HL-60/S4 treated with phorbol 12-myristate 13-acetate at 8.2 ng/mL for 4 days and 3 days (cell line): ENCODE data around the gene SUPT20HL1.
"Not testable (repeated sequence)": the region's sequence is repeated elsewhere in the genome, so short reads cannot be mapped to it uniquely, and the experiment has no call there.

Experiments used
- in situ Hi-C: fragments of 300-500 bp; cut with MboI; formaldehyde crosslinking; loops from 2 replicates; pipeline ENCODE4 v1.15.0; 2022; ENCODE audit warnings: low sequenced_read_pairs

The SUPT20HL1 gene

DNA sequence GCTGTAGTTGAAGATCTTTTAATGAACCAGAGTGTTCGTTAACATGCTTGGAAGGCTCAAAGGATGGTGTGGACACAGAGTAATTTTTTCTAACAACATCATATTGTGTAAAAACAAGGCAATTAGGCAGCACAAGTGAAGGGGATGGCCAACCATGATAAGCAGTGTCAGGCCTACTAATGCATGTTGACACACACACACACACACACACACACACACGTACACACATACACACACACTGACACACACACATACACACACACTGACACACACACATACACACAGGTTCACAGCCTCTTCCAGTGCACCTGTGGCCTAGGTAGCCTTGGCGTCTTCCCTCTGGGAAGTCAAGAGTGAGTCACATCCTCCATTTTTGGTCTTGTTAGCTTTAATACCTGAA, at the start of gene SUPT20HL1:
Gene SUPT20HL1, plus strand, starts transcription at position 368 of the 400 bp plus-strand sequence. CDS start 2,122 bp downstream, outside the sequence.
- in situ Hi-C loops, result no loop called here

DNA sequence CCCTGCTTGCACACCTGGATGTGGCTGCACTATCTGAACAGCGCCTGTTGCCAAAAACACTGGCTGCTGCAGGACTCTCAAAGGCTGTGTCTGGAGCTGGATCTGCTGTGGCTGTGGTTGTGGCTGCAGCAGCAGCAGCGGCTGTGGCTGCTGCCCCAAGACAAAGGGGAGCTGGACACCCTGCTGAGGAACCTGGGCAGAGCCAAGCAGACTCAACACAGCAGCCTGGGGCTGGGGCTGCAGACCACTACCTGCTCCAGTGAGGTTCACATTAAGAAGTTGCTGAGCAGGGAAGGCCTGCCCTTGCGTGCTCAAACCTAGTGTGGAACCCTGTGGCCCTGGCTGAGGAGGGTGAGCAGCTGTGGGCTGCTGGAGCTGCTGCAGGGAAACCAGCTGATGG, 49.5 kb upstream of the SUPT20HL1 start:
- in situ Hi-C loops, result not testable (repeated sequence)

DNA sequence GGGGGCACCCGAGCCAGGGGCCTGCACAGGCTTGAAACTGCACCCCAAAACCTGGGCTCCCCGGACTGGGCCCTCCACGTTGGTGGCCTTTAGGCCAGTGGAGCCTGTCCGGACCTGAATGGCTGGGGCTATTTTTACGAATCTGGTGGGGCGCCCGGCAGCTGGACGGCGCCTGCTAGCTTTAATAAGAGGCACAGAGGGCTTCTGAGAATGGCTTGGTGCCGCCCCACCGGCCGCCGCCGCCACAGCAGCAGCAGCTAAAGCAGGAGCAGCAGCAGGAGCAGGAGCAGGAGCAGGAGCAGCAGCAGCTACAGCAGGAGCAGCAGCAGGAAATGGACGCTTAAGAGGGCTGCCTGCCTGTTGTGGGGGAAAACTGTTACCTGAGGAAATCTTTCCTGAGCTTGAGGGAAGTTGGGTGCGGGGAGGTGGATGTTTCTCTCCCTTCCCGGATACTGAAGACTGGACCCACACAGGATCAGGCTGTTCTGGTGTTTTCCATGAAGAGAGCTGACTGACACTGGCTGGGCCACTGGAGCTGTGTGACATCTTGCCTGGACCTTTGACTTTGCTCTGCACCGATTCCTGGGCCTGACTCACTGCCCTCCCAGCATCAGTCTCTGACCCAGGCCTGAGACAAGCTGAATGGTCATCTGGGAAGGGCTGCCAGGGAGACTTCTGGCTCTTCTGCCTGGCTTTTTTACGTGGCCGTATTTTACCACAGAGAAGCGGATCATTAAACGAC, 48.8 kb upstream of the SUPT20HL1 start:
- in situ Hi-C loops, result not testable (repeated sequence)

DNA sequence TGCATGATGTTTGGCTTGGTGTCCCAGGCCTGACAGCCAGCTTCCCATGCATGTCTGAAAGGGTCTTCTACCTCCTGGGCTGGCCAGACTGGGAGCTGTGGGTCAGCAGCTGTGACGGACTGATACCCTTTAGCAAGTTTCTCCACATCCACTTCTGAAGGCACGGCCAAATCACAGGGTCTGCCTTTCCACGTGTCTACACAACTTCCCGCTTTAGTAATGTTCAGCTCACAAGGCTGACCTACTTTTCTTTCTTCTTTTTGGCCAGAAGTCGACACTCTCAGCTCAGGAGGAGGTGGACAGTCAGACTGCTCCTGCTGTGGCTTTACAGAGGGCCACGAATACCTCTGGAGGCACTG, 48.2 kb upstream of the SUPT20HL1 start:
- in situ Hi-C loops, result not testable (repeated sequence)

DNA sequence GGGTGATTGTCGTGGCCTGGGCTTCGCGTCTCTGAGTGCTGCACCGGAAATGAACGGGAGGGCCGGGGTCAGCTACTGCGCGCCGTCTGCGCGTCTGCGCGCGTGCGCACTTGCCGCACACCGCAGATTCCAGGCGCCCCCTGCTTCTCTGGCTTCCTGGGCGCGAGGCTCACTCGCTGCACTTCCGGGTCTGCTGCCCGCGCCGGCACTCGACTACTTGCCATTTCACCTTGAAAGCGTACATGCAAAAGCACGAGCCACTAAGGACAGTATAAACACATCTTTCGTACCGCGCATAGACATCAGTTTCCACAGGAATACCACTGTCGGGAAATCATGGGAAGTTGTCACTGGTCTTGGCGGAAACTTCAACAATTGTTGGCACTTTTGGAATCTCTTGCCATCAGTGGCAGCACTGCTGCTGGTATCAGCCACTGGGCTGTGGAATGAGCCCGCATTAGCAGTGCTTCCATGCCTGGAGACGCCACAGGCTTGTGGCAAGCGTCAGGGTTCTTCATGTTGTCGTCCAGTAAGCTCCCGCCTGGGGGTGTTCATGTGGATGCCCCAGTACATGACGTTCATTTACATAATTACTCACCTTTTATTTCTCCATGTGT, 46.3 kb upstream of the SUPT20HL1 start, which contains the start of gene SUPT20HL2:
Gene SUPT20HL2, minus strand, starts transcription at position 51 of the 617 bp plus-strand sequence. CDS start 754 bp downstream, outside the sequence.
- in situ Hi-C loops, result no loop called here

DNA sequence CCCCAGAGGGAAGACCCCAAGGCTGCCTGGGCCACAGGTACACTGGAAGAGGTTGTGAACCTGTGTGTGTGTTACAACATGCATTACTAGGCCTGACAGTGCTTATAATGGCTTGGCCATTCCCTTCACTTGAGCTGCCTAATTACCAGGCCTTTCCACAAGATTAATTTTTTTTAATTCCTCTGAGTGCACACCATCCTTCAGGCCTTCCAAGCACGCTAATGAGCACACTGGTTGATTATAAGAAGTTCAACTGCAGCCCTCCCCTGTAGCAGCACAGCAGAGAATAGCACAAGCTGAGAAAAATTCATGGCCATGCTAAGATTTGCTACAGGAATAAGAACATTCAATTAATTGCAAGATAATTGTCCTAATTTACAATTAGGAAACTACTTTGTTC, 44.3 kb upstream of the SUPT20HL1 start:
- in situ Hi-C loops, result no loop called here

DNA sequence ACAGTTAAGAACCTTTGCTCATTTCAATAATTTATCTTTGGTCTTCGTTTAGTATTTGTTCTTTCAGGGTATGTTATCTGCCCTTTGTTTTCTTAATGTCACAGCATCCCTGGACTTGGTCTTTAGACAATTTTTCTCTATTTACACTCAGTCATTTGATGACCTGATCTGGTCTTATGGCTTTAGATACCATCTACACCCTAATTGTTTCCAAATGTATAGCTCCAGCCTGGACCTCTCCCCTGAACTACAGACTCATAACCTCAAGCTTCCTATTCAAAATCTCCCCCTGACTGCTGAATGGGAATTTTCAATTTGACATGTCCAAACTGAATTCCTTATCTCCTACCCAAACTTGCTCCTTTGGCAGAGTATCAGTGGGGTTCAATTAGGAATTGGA, 42.9 kb upstream of the SUPT20HL1 start:
- in situ Hi-C loops, result no loop called here

DNA sequence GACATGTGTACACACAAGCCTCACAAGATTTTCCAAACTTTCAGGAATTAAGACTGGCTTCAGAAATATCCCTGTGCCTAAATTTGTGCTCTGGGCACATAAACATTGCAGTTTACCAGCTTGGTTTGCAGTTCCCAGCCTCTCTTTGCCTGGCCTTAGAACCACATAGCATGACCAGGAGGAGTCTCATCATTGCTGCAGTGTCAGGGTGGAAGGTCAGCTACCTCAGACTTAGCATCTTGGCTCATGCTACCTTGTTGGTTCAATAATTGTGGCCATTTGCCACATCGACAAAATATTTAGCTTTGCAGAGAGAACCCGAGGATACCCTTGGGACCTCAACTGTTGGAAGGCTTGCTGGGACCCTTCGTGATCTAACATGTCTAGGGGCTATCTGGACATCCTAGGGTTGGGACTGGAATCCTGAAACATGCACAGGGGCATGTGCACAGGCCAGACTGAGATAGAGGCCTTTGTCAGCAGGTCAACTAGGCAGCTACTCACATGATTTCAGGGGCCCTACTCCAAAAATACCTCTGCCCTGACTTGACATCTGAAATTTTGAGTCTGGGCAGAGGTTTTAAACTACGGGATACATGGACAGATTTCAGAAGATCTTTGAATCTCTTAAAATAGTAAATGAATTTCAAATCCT, 38.6 kb upstream of the SUPT20HL1 start:
- in situ Hi-C loops, result no loop called here

DNA sequence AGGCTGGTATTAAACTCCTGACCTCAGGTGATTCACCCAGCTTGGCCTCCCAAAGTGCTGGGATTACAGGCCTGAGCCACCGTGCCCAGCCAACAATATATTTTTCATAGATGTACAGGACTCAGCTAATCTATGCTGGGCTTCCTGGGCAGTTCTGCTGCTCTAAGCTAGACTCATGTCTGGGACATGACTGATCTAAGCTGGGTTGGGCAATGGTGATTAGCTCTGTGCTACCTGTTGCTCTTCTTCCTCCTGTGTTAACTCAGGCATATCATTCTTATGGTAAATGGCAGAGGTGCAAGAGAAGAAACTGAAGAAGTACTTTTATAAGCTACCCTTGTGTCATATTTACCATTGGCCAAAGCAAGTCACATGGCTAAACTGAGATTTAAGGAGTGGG, 35.2 kb upstream of the SUPT20HL1 start:
- in situ Hi-C loops, result no loop called here

DNA sequence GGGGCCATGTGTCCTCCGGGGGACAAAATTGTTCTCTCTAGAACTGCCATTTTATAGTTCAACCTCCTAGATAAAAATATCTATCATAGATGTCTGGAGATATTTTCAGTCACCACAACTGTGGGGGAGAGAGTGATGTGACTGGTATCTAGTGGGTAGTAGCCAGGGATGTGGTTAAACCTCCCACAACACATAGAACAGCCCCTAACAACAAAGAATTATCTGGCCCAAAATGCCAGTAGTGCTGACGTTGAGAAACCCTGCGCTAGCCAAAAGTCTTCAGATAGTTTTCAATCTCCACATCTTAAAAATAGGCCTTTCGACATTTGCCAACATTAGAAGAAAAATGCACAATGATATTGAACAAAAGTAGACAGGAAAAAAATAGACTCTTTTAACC, 27.6 kb upstream of the SUPT20HL1 start:
- in situ Hi-C loops, result no loop called here

DNA sequence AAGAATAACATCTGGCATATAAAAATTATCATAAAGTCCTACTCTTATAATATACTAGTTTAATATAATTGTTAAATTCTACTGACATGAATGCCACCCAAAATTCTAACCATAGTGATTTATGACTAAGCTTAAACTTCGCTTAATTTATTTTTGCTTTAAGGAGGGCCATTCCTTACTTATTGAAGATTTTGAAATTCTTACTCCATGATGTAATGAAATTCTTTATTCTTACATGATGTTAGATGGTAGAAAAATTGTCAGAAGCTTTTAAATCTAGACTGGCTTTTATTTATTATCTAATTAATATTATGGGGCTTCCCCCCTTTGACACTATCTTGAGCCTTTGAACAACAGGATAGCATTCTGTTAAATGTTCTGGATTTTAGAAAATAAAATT, 27.1 kb upstream of the SUPT20HL1 start:
- in situ Hi-C loops, result no loop called here

DNA sequence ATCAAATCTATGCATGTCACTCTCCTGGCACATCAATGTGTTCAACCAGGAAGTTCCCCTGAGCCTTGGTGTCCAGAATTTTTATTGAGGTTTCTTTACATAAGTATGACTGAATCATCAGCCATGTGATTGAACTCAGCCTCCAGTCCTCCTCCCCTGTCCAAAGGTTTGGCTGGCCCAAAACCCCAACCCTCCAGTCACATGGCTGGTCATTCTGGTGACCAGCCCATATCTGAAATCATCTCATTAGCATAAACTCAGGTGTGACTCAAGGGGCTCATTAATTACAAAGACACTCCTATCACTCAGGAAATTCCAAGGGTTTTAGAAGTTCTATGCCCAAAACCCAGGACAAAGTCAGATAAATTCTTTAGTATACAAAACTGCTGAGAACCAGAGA, 26.0 kb upstream of the SUPT20HL1 start:
- in situ Hi-C loops, result no loop called here

DNA sequence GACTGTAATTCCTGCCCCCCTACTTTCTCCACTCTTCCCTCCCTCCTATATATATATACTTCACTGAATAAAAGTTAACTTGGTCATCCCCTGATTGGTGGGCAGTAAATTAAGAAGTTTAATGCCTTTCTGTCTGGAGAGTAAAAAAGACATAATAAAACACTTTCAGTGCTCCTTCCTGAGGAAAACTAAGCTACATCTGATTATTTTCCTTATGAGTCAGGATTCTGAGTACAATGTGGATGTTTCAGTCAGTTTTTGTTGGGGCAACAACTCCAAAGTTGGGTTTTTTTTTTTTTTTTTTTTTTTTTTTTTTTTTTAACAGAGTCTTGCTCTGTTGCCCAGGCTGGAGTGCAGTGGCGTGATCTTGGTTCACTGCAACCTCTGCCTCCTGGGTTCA, 24.6 kb upstream of the SUPT20HL1 start:
- in situ Hi-C loops, result no loop called here

DNA sequence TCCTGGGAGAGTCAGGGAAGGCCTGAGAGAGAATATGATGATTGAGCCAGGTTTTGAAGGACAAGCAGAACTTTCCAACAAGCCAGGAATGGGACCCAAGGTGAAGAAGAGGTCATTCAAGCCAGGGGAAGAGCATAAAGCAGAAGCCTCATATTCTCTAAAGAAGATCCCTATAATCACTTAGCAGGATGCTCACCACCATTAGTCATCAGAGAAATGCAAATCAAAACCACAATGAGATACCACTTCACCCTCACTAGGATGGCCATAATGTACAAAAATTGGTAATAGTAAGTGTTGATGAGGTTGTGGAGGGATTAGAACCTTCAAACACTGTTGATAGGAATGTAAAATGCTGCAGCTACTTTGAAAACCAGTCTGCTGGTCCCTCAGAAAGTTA, 20.5 kb upstream of the SUPT20HL1 start:
- in situ Hi-C loops, result no loop called here

DNA sequence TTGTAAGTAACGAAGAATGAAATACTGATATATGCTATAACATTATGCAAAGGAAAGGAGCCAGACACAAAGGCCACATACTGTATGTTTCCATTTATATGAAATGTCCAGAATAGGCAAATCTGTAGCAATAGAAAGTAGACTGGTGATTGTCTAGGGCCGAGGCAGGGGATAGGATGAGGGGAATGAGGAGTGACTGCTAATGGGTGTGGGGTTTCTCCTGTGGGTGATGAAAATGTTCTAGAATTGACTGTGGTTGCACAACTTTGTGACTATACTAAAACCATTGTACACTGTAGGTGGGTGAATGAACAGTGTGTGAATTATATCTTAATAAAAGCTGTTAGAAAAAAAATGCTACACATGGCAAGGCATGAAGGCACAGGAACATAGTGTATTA, 19.9 kb upstream of the SUPT20HL1 start:
- in situ Hi-C loops, result no loop called here

DNA sequence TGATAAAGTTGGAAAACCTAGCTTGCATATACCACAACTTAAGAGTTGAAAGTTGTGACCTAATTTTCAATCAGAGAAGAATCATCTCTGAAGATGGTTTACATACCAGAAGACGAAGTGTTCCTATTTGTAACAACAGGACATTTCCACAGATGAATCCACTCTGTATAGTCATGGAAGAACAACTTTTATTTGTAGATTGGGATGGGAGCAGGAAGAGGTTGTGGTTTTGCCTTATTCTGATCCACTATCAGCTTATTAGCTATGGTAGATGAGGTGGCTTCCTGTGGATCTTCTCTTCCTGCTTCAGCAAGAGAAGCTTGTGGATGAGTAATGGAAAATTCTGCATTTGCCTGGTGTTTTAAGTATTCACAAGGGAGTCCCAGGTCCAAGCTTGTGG, 18.6 kb upstream of the SUPT20HL1 start:
- in situ Hi-C loops, result no loop called here

DNA sequence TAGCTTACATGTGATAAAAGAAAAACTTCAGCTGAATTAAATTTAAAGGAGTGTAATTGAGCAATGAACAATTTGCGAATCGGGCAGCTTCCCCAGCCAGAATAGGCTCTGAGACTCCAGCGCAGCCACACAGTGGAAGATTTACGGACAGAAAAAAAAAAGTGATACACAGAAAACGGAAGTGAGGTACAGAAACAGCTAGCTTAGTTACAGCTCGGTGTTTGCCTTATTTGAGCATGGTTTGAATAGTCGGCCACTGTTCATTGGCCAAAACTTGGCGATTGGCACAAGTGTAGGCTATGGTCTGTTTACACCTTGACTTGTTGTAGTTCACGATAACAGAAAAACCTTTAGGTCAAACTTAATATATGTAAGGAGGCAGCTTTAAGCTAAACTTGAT, 16.7 kb upstream of the SUPT20HL1 start:
- in situ Hi-C loops, result no loop called here

DNA sequence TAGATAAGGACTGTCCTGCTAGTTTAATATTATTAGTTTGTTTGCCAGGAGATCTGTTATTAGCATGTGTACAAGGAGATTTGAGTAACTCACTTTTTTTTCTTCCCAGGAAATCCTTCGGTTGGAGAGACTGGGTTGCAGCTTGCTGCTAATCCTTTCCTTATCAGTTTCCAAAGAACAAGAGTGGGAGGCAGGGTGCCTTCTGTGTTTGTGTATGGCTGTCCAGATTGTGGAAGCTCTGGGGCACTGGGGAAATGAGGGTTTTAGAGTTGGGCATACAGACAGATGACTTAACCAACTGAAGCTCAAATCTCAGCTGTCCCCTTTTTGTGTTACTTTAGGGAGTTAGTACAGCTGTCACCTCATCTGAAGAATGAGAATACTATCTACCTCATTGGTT, 12.6 kb upstream of the SUPT20HL1 start:
- in situ Hi-C loops, result no loop called here

DNA sequence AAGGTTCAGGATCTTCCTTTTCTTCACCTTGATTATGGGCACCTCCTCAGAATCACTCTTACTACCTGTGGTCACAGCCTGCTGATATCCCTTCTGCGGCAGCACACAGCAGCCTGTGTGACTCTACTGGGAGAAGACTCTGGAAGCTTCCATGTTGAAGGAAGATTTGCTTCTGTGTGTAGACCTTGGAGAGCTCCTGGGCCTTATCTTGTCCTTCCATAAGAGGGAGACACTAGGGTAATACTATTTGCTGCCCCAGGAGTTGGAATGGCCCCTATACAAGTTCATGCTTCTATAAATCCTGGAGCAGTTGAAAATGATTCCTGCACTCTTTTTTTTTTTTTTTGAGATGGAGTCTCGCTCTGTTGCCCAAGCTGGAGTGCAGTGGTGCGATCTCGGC, 10.2 kb upstream of the SUPT20HL1 start:
- in situ Hi-C loops, result no loop called here

DNA sequence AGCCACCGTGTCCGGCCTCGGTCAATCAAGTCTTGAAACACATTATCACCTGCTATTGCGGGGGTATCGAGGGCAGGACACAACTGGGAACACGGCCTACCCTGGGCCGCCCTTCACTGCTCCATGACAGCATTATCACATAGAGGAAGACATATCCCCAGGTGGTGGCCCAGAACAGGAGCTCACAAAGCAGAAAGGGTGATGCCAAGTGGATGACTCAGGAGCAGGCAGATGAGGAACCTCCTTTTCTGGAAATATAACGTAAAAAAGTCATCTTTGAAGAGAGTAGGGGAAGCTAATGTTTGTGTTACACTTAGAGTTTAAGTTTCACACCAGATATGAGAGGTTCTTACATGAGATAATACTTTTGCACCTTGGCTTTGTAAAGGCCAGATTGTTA, 5.3 kb upstream of the SUPT20HL1 start:
- in situ Hi-C loops, result no loop called here

DNA sequence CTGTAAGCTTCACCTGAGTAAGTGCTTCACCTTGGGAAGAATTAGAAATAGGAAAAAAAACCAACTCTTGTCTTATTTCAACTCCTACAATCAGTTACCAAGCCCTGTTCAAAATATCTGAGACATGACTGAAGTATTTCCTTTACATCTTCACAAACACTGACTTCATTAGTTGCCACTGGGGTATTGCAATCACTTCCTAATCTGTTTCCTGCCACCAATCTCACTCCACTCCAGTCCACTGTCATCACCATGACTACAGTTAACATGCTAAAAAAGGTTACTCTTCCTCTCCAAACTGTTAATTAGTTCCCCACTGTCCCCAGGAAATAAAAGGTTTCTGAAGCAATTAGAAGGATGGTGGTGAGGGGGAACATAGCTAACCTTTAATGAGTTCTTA, 3.3 kb upstream of the SUPT20HL1 start:
- in situ Hi-C loops, result no loop called here

DNA sequence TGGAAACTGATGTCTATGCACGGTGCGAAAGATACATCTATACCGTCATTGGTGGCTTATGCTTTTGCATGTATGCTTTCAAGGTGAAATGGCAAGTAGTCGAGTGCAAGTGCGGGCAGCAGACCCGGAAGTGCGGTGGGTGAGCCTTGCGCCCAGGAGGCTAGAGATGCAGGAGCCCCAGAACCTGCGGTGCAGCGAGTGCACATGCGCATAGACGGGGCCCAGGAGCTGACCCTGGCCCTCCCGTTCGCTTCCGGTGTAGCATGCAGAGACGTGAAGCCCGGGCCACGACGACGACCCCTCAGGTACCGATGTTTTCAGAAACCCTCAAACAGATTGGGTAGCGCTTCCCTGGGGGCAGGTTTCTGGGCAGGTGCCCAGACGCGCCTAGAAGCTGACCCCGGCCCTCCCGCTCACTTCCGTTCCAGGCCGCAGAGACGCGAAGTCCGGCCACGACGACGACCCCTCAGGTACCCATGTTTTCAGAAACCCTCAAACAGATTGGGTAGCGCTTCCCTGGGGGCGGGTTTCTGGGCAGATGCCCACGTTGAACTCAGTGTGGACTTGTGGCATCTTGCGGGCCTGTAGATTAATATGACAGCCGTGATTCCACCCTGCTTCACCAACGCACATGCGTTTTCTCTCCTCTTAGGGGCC, 1.8 kb downstream of the SUPT20HL1 start:
- in situ Hi-C loops, result not testable (repeated sequence)
